NCI-H446 (cell line): ENCODE results near the gene ANO6.
A peak's percentile ranks its signal among the peaks of the same experiment; 100 is the strongest.
"Not testable (repeated sequence)": the region's sequence is repeated elsewhere in the genome, so short reads cannot be mapped to it uniquely, and the experiment has no call there.

Experiments used
- DNase-seq, 2 experiments: peaks; one replicate each; lab custom pipeline; 2025; lab: John Stamatoyannopoulos, UW

Gene ANO6

DNA sequence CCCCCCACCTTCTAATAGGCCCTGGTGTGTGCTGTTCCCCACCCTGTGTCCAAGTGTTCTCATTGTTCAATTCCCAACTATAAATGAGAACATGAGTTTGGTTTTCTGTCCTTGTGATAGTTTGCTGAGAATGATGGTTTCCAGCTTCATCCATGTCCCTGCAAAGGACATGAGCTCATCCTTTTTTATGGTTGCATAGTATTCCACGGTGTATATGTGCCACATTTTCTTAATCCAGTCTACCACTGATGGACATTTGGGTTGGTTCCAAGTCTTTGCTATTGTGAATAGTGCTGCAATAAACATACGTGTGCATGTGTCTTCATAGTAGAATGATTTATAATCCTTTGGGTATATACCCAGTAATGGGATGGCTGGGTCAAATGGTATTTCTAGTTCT, 20.5 kb downstream of the ANO6 start:
- not testable (repeated sequence) for DNase-seq

DNA sequence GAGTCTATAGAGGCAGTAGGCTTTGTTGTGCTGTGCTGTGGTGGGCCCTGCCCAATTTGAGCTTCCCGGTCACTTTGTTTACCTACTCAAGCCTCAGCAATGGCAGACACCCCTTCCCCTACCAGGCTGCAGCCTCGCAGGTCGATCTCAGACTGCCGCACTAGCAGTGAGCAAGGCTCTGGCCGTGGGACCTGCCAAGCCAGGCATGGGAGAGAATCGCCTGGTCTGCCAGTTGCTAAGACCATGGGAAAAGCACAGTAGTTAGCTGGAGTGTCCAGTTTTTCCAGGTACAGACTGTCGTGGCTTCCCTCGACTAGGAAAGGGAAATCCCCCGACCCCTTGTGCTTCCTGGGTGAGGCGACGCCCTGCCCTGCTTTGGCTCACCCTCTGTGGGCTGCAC, 26.3 kb downstream of the ANO6 start:
- no peak for DNase-seq

DNA sequence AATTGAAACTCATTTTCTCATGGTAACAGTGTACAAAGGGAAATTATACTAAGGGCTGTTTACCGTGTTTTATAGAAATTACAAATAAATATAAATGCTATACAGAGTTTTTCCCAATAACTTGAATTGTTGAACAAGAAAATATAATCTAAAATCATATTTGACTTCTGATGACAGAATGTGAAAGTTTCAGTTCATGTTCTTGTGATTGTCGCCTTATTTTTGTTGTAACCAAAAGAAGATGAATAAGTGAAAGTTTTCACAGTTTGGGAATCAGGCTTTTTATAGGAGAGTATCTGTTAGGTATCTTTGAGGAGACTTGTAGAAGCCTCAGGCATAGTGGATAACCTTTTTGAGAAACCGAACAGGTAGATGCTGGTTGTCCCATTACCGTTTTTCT, 28.1 kb downstream of the ANO6 start:
- DNase-seq = no peak

DNA sequence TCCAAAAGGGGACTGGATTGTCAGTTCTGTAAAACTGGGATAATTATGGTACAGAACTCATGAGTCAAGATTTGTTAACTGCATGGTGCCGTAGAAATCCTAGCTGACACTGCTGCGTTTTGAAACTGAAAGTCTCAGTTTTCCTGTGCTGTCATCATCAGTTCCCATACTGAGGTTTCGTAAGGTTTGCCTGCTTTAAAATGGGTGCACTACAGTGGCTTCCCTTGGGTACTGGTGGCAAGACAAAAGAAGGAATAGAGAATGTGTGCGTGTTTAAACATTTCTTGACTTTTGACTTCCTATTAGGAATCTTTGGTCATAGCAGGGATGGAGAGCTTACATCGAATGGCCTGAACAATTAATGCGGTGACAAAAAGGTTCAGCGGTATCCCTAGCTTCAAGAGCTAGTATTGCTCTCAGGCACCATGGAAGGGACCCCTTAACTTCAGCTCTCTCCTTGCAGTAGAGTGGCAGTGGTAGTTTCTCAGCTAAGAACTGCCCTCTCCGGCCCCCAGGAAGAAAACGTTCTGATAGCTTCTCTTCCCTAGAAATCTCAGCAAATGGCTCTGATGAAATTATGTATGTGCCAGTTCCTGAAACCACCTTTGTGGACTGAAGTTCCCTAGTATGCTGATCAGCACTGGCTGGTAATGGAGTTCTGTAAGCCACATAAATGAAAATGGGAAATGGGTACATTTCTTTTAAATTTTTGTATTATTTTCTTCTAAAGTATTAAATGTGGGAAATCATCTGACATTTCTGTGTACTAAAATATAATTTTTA, 28.9 kb downstream of the ANO6 start:
- DNase-seq = no peak

DNA sequence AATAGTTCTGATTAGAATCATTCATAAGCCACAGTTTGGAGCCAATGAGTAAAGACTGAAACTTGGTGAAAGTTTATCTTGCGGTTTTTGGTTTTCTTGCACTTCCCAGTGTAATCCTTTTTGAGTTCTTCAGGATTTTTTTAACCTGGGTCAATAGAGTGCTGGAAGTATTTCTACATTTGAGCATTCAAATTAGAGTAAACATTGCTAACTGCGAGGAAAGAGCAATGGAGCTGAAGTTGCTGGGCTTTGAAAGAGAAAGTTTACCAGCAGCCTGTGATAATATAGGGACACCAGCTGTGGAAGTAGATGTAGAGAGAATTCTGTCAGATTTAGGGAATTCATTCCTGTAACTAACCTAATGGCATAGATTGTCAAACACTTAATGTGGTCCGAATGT, 30.3 kb downstream of the ANO6 start:
- no peak for DNase-seq

DNA sequence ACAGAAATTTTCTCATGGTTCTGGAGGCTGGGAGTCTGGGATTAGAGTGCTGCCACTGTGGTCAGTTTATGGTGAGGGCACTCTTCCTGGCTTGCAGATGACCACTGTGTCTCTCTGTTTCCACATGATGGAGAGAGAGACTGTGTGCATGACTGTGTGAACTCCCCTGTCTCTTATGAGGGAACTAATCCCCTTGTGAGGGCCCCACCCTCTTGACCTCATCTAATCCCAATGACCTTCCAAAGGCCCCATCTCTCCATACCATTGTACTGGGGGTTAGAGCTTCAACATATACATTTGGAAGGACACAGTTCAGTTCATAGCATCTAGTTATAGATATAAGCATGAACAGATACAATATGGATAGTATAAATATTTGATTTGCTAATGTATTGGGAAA, 31.7 kb downstream of the ANO6 start:
- DNase-seq = no peak

DNA sequence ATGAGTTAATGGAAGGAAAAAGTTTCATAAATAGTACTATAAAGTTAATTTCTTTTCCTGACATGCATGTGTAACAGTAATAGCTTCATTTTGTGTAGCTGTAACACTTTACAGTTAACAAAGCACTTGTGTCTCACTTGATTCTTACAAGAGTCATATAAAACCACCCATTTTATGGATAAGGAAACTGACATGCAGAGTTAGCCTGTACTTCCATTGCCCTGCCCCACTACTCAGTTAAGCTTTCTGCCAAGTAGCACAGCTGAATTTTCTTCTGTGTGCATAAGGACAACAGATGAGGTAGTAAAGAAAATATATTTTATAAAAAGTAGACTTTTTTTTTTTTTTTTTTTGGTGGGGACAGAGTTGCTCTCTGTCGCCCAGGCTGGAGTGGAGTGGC, 32.2 kb downstream of the ANO6 start:
- DNase-seq = no peak

DNA sequence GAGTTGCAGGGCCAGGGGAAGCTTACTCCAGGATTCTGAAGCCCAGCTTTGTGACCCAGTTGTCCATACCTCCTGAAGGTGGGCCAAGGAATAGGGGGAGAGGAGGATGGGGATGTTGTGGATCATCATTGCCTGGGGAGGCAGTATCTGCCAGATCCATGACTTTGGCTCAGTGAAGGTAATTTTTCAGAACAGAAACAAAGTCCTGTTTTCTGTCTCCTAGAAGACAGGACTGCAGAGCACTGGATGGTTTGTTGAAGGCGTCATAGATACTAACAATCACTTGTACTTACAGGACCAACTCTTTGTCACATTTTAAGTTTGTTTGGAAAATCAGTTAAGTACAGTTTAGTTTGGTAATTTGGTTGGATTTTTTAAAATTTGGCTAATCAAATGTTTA, 38.4 kb downstream of the ANO6 start:
- DNase-seq = no peak

DNA sequence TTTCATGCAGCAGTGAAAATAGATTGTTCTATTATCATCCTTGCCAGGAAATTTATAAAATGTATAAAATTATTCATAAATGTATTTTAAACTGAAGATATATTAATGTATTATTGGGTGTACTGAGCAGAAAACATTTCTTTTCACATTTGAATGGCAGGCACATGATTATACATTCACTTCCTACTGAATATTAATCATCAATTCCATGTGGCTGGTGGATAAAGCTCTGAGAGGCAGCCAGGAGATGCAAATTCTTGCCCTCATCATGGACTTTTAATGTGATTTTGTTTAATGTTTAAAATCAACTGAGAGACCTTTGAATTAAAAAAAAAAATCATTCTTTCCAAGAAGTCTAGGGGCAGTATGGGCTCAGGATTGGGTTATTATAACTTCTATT, 40.8 kb downstream of the ANO6 start:
- no peak for DNase-seq

DNA sequence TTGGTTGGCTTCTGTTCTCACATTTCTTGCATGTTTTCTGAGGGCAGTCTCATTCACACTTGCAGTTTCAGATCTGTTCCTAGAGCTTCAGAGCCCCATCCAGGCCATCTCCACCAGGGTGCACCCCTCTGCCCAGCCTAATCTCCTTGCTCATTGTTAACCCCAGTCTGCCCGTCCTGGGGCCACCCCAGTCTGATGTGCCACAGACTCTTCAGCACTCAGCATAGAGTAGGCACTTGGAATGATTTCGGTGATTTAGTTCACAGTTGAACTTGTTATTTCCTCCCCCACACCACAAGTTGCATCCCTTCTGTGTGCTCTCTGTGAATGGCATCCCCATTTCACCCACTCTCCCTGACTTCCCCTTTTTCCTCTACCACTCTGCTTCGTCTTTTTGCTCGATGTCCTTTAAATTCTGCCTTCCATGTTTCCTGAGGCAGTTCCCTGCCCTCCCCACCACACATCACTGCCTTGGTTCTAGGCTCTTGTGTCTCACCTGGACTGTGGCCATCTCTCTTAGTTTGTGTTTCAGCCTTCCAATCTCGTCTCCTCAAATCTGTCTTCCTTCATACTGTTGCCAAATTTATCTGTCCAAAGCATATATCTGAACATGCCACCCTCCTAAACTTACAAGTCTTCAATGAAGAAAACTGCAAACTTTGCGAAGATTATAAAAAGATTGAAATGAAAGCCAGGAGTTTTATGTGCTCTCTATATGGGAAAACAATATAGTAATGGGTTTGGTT, 41.5 kb downstream of the ANO6 start:
- DNase-seq = no peak

DNA sequence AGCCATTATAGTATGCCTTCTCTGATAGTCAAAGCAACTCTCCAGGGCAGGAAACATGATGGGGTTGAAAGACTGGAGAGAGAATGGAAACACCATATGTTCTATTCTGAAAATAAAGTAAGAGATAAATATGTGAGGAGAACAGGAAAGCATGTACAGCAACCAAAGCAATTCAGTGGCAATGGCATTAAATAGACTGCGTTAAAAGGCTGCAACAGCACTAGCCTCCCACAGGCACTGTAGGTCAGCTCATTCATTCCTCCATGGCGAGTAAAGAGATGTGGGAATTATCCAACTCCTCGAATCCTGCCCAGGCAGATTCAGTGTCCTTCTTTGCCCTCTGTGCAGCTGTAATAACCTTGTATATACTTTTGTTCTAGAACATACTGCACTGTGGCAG, 43.8 kb downstream of the ANO6 start:
- DNase-seq = no peak

DNA sequence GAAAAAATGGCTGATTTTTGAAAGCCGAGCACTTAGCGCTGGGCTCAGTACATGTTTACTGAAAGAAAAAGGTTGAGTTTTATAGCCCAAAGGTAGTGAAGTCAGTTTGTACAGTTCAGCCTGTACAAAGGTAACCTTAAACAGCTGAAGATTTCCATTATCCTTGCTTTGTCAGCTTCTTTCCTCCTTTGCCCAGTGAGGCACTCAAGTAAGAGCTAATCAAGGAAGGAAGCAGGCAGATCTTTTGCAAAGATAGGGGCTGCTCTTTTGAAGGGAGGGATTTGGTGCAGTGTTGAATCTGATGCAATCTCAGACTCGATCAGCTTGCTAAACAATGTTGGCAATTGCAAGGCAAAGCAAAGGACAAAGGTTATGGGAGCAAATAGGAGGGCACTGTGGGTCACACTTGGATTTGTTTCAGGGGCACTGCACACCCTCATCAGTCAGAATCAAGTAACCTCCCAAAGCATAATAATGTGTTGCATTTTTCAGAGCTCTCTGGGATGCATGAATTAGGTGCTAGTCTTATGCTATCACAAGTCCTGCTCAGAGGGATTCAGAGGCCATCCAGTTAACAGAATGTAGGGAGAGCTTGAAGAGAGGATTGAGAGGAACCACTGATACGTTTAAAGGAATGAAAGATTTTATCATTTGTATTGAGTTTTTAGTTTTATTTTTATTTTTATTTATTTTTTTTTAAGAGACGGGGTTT, 44.4 kb downstream of the ANO6 start:
- no peak for DNase-seq

DNA sequence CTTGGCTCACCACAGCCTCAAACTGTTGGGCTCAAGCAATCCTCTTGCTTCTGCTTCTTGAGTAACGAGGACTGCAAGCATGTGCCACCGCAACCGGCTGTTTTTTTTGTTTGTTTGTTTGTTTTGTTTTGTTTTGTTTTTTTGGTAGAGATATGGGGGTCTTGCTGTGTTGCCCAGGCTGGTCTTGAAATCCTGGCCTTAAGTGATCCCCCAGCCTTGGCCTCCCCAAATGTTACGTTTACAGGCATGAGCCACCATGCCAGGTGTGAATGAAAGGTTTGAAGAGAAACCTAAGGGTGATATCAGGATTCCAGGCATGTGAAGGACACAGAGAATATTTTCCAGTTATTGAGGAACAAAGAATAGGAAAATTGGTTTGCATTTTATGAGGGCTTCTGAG, 45.0 kb downstream of the ANO6 start:
- no peak for DNase-seq

DNA sequence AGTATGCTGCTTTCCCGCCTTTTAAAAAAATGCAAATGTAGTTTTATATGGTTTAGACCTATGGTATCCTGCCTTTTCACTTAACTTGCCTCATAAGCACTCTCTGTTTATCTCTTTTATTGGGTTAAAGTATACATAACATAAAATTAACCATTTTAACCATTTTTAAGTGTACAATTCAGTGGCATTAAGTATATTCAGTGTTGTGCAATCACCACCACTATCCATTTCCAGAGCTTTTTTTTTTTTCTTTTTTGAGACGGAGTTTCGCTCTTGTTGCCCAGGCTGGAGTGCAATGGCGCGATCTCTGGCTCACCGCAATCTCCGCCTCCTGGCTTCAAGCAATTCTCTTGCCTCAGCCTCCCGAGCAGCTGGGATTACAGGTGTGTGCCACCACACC, 46.3 kb downstream of the ANO6 start:
- DNase-seq = not testable (repeated sequence)

DNA sequence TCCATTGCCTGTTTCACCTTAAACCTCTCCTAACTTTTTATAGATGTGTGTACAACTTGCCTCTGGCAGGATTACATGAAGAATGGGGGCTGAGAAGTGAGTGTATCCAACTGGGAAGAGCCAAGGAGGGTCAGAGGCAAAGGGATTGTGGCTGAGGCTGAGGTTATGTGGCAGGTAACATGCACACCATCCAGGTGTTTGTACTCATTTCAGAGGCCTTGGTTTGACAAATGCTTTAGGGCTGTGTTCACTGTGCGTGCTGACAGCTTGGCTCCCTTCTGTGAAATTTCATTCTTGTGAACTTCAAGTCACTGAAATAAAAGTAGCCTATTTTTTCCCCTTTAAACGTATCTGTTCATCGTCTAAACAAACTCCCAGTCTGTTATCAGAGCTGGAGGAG, 47.7 kb downstream of the ANO6 start:
- DNase-seq = no peak

DNA sequence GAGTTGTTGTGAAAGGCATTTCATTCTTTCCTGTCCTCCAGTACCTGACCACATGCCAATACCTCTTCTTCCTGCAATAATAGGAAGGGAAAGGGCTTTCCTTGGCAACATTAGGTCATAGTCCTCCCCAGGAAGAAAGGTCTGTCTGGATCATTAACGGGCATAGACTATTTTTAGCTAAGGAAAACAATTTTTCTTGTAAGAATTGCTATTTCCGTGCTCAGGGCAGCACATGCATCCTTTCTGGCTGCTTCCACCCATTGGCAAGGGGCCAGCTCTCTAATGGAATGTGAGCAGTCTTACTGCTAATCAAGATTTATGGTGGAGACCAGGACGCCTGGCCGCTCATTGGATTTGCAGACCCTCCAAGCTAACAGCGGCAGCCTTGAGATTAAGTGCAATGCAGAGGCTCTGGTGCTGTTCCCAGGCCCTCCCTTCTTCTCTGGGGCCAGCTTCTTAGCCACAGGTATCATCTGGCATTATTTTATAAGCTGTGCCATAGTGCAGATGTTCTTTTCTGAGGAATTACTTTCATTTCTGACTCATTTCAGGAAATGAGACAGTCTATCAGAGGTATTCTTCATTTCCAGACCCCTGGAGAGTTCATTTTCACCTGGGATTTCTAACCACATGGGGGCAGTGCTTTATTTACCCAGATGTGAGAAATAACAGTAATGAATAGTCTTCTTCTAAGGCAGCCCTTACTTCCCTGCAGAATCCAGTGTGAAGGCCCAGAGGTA, 52.9 kb downstream of the ANO6 start:
- DNase-seq = peak in 1 of 2 experiments; percentile 35

DNA sequence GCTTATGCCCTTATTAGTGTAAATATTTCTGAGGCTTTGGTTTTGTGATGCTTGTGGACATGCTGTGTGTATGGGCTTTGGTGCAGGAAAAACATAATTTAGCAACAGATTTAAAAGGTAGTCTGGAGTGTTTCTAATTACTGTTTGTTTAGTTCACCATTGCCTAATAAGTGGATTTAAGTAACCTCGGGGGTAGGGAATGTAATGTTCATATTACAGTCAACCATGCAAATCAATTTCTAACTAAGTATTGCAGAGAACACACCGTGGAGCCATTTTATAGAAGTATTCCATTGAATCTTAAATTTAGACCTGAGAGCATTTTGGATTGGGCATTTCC, 53.5 kb downstream of the ANO6 start:
- DNase-seq = no peak

DNA sequence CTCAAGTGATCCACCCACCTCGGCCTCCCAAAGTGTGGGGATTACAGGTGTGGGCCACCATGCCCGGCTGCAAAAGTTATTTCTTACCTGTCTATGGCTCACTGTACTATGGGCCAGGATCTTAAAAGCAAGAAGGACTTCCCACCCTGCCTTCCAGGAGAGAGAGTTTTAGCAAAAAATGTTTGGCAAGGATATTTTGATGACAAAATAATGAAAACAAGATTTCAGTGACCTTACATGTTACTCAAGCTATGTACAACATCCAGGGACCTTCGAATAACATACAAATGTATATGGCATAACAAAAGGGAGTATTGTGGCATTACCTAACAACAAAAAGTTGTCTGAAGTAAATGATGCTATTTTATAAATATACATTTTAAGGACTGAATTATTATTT, 55.1 kb downstream of the ANO6 start:
- DNase-seq = no peak

DNA sequence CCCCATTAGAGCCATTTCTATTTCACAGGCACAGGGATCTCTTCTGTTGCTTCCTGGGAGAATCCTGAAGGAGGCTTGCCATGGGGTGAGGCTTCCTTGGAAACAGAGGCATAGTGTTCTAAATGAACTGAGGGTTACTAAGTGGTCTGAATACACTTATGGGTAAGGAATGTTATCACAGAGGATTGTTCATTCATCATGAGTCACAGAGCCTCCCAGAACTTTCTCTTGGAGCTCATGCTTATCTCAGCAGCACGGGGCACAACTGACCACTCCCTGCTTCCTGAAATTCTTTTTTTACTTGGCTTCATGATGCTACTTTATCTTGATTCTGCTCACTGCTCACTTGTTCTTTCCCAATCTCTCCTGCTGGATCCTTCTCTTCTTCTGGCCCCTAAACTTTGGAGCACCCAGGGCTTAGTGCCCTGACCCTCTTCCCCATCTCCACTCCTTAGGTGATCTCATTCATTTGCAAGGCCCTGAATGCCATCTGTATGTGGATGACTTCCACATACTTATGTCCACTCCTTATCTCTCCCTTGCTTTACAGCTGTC, 57.9 kb downstream of the ANO6 start:
- DNase-seq = no peak

DNA sequence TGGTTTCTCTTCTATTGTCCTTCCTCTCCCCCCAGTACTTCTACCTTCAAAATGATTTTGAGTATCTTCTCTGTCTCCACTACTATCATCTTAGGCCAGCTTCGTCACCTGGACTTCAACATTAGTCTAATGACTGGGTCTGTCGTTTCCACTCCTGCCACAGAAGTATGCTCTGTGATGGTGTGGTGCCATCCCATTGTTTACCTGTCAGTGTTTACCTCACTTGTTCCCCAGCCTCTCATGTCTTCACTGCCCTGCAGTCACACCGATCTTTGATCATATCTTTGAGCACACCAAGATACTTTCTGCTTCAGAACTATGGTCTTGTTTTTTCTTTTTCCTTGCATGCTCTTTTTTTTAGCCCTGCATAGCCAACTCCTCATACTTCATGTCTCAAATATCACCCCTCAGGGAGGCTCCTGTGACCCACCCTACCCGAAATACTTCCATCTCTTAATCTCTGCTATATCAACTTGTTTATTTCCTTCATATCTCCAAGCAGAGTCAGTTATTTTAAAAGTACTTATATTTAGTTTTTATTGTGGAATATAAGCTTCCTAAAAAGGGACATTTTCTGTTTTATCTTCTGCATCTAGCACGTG, 60.4 kb downstream of the ANO6 start:
- DNase-seq = no peak

DNA sequence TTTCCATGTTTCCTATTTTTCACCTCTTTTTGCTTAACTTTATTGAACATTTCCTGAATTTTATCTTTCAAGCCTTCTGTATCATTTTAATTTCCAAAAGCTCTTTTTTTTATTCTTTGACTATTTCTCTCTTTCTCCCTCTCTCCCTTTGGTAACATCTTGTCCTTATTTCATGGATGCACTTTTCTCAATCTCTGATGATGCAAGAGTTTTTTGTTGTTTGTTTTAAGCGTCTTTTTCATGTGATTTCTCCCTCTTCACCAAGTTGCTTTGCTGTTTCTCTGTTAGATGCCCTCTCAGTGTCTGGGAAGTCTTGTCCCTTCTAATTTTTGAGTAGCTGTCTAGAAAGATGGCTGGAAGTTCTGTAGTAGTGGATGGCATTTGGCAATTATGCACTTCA, 62.6 kb downstream of the ANO6 start:
- DNase-seq = no peak
